Stimulated activated CD8-positive, alpha-beta memory T cell treated with anti-CD3 and anti-CD28 coated beads, Interleukin-15, amount 100 ng/mL, for 4 hours (primary cell): ENCODE data around the gene CDK4.

ENCODE experiments used
- DNase-seq, 2 donors: peaks; one replicate each; pipeline ENCODE4 v3.0.0-alpha.2; 2020; ENCODE audit warnings: low read depth in 2 of 2

CDK4 gene

DNA sequence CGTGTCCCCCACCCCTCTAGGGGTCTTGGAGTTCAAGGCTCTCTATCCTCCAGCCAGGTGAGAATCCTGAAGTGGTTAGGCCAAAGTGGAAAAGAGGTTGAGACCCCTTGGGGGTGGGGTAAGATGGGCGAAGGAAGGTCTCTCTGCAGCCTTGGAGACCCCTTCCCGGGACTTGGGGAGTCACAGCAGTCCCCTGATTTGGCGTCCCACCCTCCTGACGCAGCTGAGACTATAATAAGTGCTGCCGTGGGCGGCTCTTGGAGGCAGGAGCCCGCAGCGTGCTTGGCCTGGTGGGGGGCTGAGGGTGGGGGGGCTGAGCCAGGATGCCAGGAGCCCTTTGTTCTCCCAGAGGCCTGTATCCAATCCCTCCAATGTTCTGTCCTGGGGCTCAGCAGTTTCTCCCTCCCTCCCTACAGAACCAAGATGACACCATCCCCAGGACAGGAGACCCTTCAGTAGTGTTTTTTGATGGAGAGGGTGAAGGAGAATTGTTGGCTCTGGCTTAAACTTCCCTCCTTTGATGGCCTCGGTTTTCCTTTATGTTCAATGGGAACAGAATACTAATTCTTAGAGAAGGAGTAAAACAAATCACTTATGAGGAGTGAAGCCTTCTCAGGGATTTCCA, 12.1 kb downstream of the CDK4 start:
- no peak for DNase-seq

- DNase-seq = no peak
These were observed 12.7 kb downstream of the CDK4 start for GRCh38 chr12:57739387-57739786.

DNA sequence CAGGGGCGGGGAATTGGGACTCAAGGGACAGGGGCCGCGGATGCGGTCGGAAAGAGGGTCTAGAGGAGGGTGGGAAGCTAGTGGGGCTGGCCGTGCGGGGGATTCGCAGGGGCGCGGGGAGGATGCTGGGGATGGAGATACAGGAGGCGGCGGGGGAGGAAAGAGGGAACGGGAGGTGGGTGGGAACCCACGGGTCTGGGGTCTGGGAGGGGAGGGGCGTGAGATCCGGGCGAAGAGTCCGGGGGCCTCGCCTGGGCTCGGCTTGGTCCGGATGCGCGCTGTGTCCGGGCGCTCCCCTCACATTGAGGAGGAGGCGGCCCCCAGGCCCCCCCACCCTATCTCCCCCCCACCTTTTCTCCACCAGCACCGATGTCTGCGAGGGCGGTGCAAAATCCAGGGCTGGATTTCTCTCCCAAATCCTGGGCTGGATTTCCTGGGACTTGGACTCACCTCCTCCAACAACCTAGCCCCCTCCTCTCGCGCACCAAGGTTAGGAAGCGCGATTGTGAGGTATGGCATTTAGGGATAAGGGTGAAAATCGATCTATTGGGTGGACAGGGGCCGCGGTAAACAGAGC, 13.4 kb downstream of the CDK4 start, which contains the start of gene AGAP2:
TSS of gene AGAP2 (minus strand) at position 82 of the 577 bp plus-strand sequence. CDS start 496 bp downstream, outside the sequence.
- no peak for DNase-seq

DNA sequence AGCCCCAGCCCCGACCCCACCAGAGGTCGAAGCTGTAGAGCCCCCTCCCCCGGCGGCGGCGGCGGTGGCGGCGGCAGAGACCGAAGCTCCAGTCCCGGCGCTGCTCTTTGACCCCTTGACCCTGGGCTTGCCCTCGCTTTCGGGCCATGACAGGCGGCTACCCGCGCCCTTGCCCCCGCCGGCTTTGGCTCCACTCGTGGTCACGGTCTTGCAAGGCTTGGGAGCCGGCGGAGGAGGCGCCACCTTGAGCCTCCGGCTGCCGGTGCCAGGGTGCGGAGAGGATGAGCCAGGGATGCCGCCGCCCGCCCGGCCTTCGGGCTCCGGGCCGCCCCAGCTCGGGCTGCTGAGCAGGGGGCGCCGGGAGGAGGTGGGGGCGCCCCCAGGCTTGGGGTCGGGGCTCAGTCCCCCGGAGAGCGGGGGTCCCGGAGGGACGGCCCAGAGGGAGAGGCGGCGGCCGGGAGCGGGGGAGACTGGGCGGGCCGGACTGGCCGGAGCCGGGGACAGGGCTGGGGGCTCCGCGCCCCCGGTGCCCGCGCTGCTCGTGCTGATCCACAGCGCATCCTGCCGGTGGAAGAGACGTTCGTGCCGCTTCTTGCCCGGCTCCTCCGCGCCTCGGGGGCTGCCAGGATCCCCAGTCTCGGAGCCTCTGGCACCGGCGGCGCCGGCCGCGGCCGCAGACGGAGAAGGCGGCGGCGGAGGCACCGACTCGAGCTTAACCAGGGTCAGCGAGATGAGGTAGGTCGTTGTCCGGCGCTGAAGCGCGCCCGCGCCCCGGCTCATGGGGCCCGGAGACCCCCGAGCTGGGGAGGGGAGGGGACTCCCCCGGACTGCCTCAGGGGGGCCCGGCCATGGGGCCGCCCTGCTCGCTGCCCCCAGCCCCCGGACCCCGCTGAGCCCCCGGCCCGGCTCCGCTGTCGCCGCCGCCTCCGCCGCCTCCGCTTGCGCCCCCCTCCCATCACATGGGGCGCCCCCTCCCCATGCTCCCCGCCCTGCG, 14.3 kb downstream of the CDK4 start:
- no peak for DNase-seq

DNA sequence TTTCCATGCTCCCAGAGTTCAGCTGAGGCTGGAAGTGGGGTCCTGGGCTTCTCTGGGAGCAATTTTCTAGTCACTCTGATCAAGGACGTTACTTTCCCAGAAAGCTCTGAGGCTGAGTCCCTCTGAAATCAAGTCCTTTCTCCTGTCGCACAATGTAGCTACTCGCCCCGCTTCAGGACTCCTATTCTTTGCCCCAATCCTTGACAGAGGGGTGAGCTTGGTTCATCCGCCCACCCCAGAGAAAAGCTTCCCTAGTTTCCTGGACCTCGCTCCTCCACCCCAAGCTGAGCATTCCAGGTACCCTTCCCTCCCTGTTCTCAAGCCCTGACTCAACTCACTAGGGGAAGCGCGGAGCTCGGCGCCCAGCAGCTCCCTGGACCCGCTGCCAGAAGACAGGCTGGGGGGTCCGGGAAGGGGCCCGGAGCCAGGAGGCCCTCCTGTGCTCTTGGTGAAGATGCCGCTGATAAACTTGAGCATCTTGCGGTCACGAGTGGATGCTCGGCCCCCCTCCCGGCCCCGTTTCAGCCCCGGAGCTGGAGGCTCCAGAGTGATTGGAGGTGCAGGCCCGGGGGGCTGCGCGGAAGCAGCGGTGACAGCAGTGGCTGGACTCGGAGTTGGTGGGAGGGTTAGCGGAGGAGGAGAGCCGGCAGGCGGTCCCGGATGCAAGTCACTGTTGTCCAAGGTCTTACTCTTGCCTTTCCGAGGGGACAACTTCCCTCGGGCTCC, 15.2 kb downstream of the CDK4 start:
- no peak for DNase-seq

DNA sequence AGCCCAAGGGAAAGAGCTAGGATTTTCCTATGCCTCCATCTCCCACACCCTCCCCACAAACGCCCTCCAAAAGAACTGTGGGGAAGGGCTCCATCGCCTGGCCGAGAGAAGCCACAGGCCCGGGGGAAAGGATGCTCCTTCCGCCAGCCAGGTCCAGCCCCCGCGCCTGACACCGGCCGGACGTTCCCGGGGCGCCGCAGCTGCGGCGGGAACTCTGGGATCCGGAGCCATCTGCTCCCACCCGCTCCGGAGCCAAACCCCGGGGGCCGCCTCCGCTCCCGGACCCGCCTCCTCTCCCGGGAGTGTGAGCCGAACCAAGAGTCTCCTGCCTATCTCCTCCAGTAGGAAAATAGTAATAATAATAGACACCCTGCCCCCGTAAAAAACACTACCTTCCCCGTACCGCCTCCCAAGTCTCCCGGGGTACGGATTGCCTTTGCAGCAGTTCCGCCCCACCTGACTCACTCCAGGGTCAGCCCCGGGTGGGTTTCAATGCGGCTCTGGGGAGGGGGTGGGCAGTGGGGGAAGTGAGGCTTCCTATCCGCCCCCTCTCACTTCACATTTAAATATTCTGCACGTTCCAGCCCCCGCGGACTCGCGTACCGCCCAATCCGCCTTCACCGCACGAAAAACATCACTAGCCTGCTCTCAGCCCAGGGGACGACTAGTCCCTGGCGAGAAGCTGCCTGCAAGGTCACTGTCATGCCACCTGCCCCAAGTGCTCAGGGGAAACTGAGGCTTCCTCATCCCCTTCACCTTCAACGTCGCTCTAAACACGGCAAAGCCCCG, 16.0 kb downstream of the CDK4 start:
- DNase-seq = no peak

GRCh38 chr12:57735198-57735855, 16.8 kb downstream of the CDK4 start:
- no peak for DNase-seq

DNA sequence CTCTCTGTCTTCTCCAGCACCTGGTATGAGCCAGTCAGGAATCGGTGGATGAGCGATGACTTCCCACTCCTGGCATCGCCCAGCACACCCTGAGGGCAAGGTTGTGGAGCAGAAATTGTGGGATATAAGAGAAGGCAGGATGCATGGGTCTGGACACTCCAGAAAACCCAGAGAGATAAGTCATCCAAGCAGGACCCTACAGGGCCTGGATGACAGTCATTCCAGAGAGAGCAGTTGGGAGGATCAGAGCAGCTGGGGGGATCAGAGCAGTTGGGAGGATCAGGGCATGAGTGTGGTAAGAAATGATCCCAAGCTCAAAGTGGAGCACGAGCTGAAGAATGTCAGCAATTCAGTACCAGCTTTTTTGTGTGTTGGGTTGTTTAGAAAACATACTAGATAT, 17.5 kb downstream of the CDK4 start:
- DNase-seq = no peak

GRCh38 chr12:57733928-57734327, 18.2 kb downstream of the CDK4 start:
- no peak for DNase-seq

DNA sequence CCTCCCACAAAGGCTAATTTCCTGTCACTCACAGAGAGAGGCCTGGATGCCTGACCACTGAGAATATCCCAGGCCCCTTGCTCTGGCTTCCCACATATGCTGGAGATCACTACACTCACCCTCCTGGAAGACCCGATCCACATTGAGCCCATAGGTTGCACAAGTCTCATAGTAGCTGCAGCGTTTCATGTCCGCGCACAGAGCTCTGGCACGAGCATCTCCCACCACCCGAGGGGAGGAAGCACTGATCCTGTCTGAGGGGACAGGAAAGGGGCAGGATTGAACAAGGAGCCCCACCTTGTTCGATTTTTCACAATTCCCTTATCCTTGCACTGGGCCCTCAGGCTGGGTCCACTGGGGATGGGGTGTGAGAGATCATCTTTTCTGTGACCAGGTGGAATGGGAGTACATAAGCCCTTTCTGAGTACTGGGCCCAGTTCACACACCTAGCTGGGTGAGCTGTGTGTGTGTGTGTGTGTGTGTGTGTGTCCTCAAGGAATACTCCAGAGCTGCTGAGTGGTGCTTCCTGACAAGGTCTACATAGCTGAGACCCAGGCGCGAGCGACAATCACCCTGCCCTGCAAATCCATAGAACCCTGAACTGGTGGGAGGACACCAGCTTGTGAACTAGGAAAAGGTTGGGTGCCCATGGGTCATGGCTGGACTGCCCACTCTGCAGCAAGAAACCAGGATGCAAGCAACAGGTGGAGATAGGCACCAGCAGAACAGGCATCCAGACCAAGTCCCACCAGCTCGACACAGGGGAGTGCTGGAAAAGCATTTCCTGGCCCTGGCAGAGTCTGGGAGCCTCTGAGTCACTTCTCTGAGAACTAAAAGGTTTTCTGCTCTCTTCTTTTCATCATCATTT, 19.1 kb downstream of the CDK4 start:
- no peak for DNase-seq

DNA sequence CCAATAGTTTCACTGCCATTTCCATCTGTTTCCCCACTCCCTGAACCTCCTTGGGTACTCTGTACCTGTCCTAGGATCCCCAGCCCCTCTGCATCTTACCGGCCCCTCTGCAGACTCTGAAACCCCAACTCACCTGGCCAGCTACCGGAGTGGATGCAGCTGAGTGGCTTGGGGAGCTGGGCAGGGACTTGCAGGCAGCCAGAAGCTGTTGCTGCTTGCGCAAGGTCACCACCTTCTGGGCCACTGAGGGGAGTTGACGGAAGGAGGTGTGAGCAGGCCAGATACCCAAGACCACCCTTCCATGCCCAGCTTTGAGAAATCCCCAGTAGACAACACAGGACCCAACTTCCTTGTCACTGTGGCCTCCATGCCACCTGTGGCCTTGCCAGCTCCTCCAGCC, 19.8 kb downstream of the CDK4 start:
- DNase-seq = no peak

DNA sequence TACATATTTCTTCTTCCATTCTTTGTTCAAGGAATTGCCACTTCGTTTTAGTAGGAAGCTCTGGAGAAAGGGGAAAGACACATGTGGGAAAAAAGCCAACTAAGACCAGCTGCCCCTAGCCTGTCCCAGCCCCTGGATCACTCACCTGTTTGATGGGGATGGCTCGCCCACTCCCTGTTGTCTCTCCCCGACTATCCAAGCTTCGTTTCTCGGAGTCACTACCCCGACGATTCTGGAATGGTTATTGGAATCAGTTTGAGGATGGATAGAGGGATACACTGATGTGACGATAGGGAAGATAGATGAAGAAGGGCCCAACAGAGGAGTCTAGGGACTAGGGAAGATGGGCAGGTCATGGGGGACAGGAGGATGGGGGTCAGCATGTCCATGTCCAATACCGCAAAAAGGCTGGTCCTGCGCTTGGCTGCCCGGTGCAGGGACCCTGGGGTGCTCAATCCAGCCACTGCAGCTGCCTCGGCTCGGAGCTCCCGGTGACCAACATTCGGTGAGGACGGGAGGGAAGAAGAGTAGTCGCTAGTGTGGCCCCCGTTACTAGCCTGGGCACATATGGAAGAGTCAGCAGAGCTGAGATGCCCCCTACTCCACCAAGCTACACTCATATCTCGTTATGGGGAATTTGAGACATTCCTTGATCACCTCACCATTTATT, 20.6 kb downstream of the CDK4 start:
- DNase-seq = no peak

DNA sequence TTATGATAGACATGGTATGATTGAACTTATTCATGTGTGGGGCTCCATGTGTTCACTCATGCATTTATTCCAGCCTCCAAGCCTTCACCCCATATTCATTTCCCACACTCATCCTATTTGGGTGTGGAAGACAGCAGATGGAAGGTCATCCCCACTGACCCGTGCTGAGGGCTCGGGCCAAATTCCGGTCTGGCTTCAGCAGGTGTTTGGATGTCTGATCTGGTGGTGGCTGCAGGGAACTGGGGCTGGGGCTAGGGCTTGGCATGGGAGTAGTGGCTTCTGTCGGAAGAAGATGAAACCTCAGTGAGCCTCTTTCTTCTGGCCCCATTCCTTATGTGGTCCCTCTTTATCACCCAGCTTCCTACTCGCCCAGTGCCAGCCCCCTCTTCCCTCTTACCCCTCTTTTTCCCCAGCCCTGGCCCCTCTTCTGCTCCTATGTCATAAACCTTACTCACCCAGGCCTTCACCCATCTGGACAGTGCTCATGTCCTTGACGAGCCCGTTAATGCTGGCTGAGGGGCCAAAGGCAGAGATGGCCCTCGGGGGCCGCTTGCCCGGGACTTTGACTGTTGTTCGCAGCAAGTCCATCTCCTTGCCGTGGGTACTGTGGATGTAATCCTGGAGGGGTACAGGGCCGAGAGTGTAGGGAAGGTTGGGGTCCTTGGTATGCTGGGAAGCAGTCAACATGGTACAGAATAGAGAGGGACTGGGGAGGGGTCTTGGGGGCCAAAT, 21.6 kb downstream of the CDK4 start:
- DNase-seq = no peak

DNA sequence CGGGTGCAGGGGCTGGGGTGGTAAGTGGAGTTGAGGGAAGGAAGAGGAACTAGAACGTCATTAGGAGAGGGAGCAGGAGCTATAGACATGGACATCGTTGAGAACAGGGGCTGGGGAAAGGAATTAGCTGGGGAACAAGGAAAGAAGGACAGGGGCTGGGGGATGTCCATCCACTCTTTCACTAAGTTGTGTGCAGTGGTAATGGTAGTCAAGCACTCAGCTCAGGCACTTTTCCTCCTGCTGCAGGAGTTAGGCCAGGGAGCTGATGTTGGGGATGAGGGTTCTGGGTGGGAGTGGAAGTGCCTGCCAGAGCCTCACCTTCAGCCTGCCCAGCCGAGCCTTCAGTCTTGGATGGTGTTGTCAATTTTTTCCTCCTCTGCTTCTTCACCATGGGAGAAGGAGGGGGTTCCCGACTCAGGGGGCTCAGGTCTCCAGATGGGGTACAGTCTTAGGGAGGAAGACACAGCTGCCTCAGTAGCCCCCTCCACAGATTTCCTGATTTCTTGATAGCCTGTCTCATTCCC, 22.7 kb downstream of the CDK4 start:
- DNase-seq = no peak

GRCh38 chr12:57727758-57728395, 24.2 kb downstream of the CDK4 start:
- no peak for DNase-seq

- DNase-seq = no peak
These were observed 25.0 kb downstream of the CDK4 start for GRCh38 chr12:57726884-57727757.
